Measurements from ENCODE around the gene LATS1. TPM values are rescaled to one million over a fixed set of nuclear protein-coding genes. Genes with fewer than 3 reads are reported as not detected.
"Not testable (repeated sequence)": the region's sequence is repeated elsewhere in the genome, so short reads cannot be mapped to it uniquely, and the experiment has no call there.

The LATS1 gene
- polyA plus RNA-seq, 1 donor from 2014 or later, result 12.8 TPM

DNA sequence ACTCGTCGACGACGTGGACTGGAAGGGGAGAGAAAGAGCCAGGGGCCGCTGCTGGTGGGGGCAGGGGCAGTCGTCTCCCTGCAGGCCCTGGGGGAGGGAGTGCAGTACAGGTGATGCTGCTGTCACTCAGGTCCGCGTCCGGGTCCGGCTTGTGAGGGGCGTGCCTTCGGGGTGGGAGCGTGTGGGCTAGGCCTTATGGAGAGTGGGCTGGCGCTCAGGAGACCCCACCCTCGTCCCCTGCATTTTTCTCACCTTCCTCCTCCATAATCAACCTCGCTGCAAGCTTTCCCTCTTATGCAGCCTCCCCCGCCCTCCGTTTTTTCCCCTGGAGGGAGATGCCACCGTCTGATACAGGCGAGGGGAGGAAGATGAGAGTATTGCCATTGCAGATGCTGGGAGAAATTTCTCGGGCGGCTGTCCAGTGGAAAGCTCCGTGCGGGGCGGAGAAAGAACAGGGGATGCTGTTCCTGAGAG lies 32.3 kb upstream of the LATS1 start:
- H2AFZ ChIP-seq (ENCODE audit: low read depth, low read length), result peak overlapping the region; percentile 98
- peak overlapping the region; percentile 92 for H3K4me2 ChIP-seq (ENCODE audit: low read length)
- TF ChIP-seq RAD21 (conservative IDR thresholded peaks at IDR 0.05), result no peak
- TF ChIP-seq TAF1 (IDR thresholded peaks at IDR 0.05; ENCODE audit: low read depth), result no peak
- TF ChIP-seq, protein P1, sequence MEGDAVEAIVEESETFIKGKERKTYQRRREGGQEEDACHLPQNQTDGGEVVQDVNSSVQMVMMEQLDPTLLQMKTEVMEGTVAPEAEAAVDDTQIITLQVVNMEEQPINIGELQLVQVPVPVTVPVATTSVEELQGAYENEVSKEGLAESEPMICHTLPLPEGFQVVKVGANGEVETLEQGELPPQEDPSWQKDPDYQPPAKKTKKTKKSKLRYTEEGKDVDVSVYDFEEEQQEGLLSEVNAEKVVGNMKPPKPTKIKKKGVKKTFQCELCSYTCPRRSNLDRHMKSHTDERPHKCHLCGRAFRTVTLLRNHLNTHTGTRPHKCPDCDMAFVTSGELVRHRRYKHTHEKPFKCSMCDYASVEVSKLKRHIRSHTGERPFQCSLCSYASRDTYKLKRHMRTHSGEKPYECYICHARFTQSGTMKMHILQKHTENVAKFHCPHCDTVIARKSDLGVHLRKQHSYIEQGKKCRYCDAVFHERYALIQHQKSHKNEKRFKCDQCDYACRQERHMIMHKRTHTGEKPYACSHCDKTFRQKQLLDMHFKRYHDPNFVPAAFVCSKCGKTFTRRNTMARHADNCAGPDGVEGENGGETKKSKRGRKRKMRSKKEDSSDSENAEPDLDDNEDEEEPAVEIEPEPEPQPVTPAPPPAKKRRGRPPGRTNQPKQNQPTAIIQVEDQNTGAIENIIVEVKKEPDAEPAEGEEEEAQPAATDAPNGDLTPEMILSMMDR (IDR thresholded peaks at IDR 0.05; ENCODE audit: poor library complexity, severe bottlenecking), result no peak
- peak; percentile 63 for TF ChIP-seq MXI1 (conservative IDR thresholded peaks at IDR 0.05; ENCODE audit: poor library complexity, severe bottlenecking)
- TF ChIP-seq SMC3 (conservative IDR thresholded peaks at IDR 0.05; ENCODE audit: poor library complexity), result no peak
- TF ChIP-seq EZH2 (IDR thresholded peaks at IDR 0.05; ENCODE audit: borderline replicate concordance, insufficient read depth, low read length, poor library complexity, severe bottlenecking), result no peak
- H3F3A ChIP-seq (ENCODE audit: insufficient read depth, low read length, poor library complexity, severe bottlenecking), result peaks cover 3% of the 10 kb centered on the region
- peak overlapping the region; percentile 98 for H3K9ac ChIP-seq (ENCODE audit: low read length)
- H3K27me3 ChIP-seq (ENCODE audit: insufficient read depth, low read depth, low read length), result no peaks in the 10 kb centered on the region
- no peaks in the 10 kb centered on the region for H3K9me2 ChIP-seq (ENCODE audit: insufficient read depth, low read length)
- no peaks in the 10 kb centered on the region for H4K20me1 ChIP-seq (ENCODE audit: insufficient read depth)
- no peaks in the 10 kb centered on the region for H3K36me3 ChIP-seq (ENCODE audit: insufficient read depth, low read length)
- no peaks in the 10 kb centered on the region for H3K9me3 ChIP-seq (ENCODE audit: low read length)
- peaks cover 59% of the 10 kb centered on the region for H3K79me2 ChIP-seq (replicated peaks; ENCODE audit: insufficient read depth, low read length)
- peak overlapping the region; percentile 97 for H3K27ac ChIP-seq (ENCODE audit: low read length)
- peak overlapping the region; percentile 100 for H3K4me3 ChIP-seq (ENCODE audit: low read length)

DNA sequence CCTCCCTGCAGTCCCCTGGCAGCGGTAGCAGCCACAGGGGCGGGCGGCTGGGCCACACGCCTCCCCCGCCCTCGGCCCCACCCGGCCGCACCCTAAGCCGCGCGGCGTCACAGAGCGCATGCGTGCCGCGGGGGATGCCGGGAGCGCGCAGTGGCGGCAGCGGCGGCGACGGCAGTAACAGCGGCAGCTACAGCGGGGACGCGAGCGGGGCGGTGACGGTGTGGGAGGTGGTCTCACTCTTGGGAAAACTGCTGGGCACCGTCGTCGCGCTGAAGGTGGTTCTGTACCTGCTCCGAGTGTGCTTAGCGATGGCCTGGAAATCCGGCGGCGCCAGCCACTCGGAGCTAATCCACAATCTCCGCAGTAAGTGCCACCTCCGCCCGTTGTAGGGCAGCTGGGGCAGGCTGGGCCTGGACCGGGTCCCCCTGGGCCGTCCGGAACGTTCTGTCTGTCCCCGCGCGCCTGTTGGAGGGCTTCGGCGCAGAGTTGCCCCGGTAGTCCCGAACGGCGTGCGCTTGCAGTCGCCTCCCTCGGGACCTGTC lies 31.8 kb upstream of the LATS1 start, which contains the start of gene PCMT1:
PCMT1 (plus strand) TSS at position 148 of the 542 bp plus-strand sequence; CDS start at position 309, 161 bp downstream.
- no peaks in the 10 kb centered on the region for H3K27me3 ChIP-seq (ENCODE audit: insufficient read depth, low read depth, low read length)
- H3K79me2 ChIP-seq (replicated peaks; ENCODE audit: insufficient read depth, low read length), result peaks cover 54% of the 10 kb centered on the region
- no peaks in the 10 kb centered on the region for H3K9me3 ChIP-seq (ENCODE audit: low read length)
- peak within 1 kb of the TSS; percentile 100 for H3K4me3 ChIP-seq (ENCODE audit: low read length)
- H3K9me2 ChIP-seq (ENCODE audit: insufficient read depth, low read length), result no peaks in the 10 kb centered on the region
- no peaks in the 10 kb centered on the region for H3K36me3 ChIP-seq (ENCODE audit: insufficient read depth, low read length)
- H3K27ac ChIP-seq (ENCODE audit: low read length), result peak within 1 kb of the TSS; percentile 97
- peak within 1 kb of the TSS; percentile 98 for H2AFZ ChIP-seq (ENCODE audit: low read depth, low read length)
- peak within 1 kb of the TSS; percentile 98 for H3K9ac ChIP-seq (ENCODE audit: low read length)
- H3K4me2 ChIP-seq (ENCODE audit: low read length), result peak within 1 kb of the TSS; percentile 92
- H3F3A ChIP-seq (ENCODE audit: insufficient read depth, low read length, poor library complexity, severe bottlenecking), result peaks cover 3% of the 10 kb centered on the region
- TF ChIP-seq SMC3 (conservative IDR thresholded peaks at IDR 0.05; ENCODE audit: poor library complexity) (no peak), RAD21 (conservative IDR thresholded peaks at IDR 0.05) (no peak), POLR2AphosphoS5 (IDR thresholded peaks at IDR 0.05) (peak; percentile 98), EZH2 (IDR thresholded peaks at IDR 0.05; ENCODE audit: borderline replicate concordance, insufficient read depth, low read length, poor library complexity, severe bottlenecking) (no peak), TAF1 (IDR thresholded peaks at IDR 0.05; ENCODE audit: low read depth) (peak; percentile 83), EP300 (conservative IDR thresholded peaks at IDR 0.05; ENCODE audit: poor library complexity, severe bottlenecking) (peak; percentile 41), MXI1 (conservative IDR thresholded peaks at IDR 0.05; ENCODE audit: poor library complexity, severe bottlenecking) (peak; percentile 81)
- TF ChIP-seq, protein P2, sequence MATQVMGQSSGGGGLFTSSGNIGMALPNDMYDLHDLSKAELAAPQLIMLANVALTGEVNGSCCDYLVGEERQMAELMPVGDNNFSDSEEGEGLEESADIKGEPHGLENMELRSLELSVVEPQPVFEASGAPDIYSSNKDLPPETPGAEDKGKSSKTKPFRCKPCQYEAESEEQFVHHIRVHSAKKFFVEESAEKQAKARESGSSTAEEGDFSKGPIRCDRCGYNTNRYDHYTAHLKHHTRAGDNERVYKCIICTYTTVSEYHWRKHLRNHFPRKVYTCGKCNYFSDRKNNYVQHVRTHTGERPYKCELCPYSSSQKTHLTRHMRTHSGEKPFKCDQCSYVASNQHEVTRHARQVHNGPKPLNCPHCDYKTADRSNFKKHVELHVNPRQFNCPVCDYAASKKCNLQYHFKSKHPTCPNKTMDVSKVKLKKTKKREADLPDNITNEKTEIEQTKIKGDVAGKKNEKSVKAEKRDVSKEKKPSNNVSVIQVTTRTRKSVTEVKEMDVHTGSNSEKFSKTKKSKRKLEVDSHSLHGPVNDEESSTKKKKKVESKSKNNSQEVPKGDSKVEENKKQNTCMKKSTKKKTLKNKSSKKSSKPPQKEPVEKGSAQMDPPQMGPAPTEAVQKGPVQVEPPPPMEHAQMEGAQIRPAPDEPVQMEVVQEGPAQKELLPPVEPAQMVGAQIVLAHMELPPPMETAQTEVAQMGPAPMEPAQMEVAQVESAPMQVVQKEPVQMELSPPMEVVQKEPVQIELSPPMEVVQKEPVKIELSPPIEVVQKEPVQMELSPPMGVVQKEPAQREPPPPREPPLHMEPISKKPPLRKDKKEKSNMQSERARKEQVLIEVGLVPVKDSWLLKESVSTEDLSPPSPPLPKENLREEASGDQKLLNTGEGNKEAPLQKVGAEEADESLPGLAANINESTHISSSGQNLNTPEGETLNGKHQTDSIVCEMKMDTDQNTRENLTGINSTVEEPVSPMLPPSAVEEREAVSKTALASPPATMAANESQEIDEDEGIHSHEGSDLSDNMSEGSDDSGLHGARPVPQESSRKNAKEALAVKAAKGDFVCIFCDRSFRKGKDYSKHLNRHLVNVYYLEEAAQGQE (IDR thresholded peaks at IDR 0.05; ENCODE audit: borderline replicate concordance), result peak; percentile 92
- TF ChIP-seq, protein P1 (IDR thresholded peaks at IDR 0.05; ENCODE audit: poor library complexity, severe bottlenecking), result no peak
- H4K20me1 ChIP-seq (ENCODE audit: insufficient read depth), result no peaks in the 10 kb centered on the region

DNA sequence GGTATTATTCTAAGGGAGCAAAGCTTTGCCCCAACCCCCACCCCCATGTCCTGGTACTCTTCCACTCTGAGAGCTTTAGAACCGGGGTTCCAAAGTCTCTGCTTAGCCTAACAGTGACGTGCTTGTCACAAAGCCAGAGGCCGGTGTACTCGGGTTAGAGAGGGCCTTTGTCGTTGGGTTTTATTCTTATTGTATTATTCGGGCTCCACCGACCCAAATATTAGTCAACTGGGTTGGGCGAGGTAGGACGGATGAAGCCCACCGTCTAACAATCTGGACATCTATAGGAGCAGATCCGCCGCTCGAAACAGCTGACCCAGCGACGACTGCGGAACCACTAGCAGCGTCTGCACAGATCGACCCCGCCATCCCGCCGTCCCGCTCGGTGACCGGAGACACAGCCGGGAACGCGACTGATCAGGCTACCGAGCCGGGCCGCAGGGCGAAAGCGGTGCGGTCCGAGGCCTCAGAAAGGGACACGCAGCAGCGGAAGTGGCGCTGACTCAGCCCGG lies 31.2 kb upstream of the LATS1 start:
- H3K9me3 ChIP-seq (ENCODE audit: low read length); H3K4me2 ChIP-seq (ENCODE audit: low read length); H2AFZ ChIP-seq (ENCODE audit: low read depth, low read length); H3K36me3 ChIP-seq (ENCODE audit: insufficient read depth, low read length); H3F3A ChIP-seq (ENCODE audit: insufficient read depth, low read length, poor library complexity, severe bottlenecking); H3K9me2 ChIP-seq (ENCODE audit: insufficient read depth, low read length); H3K27me3 ChIP-seq (ENCODE audit: insufficient read depth, low read depth, low read length); H4K20me1 ChIP-seq (ENCODE audit: insufficient read depth): not testable (repeated sequence)
- peak overlapping the region; percentile 100 for H3K4me3 ChIP-seq (ENCODE audit: low read length)
- H3K79me2 ChIP-seq (replicated peaks; ENCODE audit: insufficient read depth, low read length), result peaks cover 49% of the 10 kb centered on the region
- peak overlapping the region; percentile 98 for H3K9ac ChIP-seq (ENCODE audit: low read length)
- peak overlapping the region; percentile 97 for H3K27ac ChIP-seq (ENCODE audit: low read length)

All from neural cell (in vitro differentiated cells).